GM19043 (cell line): ENCODE data around the gene GLI1.
A peak's percentile ranks its signal among the peaks of the same experiment; 100 is the strongest.
"Not testable (repeated sequence)": the region's sequence is repeated elsewhere in the genome, so short reads cannot be mapped to it uniquely, and the experiment has no call there.

Experiments
- ATAC-seq: cut with Tn5 transposase; IDR thresholded peaks from one replicate; pipeline ENCODE4 v1.9.1; 2021; ENCODE audit warnings: low read depth; ENCODE audit not compliant: unreplicated experiment

Gene GLI1

DNA sequence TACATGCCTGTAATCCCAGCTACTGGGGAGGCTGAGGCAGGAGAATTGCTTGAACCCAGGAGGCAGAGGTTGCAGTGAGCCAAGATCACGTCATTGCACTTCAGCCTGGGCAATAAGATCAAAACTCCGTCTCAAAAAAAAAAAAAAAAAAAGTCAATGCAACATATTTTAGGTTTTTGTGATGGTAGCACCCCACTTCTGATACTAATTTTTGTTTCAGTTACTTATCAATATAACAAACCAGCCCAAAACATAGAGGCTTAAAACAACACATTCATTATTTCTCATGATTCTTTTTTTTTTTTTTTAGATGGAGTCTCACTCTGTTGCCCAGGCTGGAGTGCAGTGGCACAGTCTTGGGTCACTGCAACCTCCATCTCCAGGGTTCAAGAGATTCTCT is 18.2 kb upstream of the GLI1 start:
- ATAC-seq, result not testable (repeated sequence)

DNA sequence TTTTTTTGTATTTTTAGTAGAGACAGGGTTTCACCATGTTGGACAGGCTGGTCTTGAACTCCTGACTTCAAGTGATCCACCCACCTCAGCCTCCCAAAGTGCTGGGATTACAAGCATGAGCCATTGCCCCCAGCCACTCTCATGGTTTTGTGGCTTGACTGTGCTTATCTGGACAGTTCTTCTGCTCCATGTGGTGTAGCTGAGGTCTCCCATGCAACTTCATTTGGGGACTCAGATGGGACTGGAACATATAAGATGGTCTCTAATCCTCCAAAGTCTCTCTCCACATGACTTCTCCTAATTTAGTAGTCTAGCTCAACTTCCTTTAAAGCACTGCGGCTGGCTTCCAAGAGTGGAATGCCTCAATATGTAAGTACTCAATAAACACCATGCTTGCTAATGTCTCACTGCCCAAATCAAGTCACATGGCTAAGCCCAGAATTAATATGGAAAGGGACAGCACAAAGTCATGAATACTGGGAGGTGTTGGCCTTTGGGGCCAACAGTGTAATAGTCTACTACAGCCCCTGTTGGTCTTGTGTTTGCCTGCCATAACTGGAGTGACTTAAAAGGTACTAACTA is 17.6 kb upstream of the GLI1 start:
- ATAC-seq, result no peak

DNA sequence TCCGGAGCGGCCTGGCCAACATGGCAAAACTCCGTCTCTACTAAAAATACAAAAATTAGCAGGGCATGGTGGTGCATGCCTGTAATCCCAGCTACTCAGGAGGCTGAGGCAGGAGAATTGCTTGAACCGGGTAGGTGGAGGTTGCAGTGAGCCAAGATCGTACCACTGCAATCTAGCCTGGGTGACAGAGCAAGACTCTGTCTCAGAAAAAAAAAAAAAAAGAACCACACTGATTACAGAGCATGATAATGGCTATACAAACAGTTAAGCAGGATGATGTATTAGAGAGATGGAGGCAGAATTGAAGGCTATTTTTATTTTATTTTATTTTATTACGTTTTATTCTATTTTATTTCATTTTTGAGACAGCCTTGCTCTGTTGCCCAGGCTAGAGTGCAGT is 15.2 kb upstream of the GLI1 start:
- ATAC-seq, result not testable (repeated sequence)

DNA sequence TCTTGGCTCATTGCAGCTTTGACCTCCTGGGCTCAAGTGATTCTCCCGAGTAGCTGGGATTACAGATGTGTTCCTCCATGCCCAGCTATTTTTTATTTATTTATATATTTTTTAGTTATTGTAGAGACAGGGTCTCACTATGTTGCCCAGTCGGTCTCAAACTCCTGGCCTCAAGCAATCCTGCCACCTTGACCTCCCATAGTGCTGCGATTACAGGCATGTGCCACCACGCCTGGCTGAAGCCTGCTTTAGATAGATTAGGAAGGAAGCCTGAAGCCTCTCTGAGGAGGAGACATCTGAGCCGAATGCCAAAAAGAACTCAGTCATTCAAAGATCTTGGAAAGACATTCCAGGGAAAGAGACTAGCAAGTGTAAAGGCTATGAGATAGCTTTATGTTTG is 14.8 kb upstream of the GLI1 start:
- no peak for ATAC-seq

DNA sequence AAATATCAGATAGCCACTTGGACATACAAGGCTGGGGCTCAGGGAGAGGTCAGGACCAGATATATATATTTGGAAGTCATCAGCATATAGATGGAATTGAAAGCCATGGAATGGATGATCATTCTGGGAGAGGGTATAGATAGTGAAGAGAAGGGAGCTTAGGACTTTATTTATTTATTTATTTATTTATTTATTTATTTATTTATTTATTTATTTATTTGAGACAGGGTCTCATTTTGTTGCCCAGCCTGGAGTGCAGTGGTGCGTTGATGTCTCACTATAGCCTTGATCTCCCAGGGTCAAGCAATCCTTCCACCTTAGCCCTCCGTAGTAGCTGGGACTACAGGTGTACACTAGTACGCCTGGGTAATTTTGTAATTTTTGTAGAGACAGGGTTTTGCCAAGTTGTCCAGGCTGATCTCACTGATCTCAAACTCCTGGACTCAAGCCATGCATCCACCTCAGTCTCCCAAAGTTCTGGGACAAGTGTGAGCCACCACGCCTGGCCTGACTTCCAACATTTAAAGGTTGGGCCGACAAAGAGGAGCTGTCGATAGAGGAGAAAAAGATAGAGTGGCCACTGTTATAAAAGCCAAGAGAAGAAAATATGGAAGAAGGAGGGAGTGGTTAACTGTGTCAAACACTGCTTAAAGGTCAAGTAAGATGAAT is 13.2 kb upstream of the GLI1 start:
- no peak for ATAC-seq

DNA sequence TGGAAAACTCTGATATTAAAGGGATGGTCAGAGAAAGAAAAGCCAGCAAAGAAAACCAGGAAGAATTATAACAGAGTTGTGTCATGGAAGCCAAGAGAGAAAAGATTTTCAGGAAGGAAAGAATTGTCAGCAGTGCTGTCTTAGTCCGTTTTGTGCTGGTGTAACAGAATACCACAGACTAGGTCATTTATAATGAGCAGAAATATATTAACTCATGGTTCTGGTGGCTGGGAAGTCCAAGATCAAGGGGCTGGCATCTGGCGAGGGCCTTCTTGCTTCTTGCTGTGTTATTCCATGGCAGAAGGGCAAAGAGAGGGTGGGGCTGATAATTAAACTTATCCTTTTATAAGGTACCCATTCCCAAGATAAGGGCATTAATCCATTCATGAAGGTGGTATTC is 10.9 kb upstream of the GLI1 start:
- ATAC-seq, result no peak

DNA sequence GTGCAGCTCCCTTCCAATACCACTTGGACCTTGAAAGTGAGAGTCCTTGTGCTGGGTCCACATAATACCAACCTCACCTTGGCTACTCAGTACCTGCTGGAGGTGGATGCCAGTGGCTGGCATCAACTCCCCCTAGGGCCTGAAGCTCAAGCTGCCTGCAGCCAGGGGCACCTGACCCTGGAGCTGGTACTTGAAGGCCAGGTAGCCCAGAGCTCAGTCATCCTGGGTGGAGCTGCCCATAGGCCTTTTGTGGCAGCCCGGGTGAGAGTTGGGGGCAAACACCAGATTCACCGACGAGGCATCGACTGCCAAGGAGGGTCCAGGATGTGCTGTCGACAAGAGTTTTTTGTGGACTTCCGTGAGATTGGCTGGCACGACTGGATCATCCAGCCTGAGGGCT is 10.2 kb upstream of the GLI1 start:
- ATAC-seq, result no peak

DNA sequence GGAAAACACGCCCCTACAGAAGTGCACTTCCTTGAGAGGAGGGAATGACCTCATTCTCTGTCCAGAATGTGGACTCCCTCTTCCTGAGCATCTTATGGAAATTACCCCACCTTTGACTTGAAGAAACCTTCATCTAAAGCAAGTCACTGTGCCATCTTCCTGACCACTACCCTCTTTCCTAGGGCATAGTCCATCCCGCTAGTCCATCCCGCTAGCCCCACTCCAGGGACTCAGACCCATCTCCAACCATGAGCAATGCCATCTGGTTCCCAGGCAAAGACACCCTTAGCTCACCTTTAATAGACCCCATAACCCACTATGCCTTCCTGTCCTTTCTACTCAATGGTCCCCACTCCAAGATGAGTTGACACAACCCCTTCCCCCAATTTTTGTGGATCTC is 9.5 kb upstream of the GLI1 start:
- ATAC-seq, result no peak

DNA sequence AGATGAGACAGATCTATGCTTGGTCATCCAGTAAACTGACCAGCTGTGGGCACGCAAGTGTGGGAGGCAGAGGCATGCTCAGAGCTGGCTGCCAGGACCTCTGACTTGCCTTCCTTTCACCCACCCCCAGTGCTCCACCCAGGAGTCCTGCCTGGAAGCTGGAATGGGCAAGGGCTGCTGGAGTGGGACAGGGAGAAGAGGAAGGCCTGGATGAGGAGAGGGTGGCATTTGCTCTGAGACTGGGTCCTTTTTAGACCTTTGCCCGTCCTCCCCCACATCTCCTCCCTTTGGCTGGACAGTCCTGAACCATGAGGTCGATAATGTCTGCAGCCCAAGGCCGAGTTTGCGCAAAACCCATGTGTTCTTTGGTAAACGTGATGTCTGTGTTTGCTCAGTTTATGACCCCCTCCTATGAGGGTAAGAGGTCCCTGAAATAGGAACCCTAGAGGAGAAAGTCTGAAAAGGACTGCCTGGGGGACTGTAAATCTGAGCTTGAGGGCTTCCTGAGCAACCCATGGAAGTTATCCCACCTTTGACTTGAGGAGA is 8.3 kb upstream of the GLI1 start:
- no peak for ATAC-seq

DNA sequence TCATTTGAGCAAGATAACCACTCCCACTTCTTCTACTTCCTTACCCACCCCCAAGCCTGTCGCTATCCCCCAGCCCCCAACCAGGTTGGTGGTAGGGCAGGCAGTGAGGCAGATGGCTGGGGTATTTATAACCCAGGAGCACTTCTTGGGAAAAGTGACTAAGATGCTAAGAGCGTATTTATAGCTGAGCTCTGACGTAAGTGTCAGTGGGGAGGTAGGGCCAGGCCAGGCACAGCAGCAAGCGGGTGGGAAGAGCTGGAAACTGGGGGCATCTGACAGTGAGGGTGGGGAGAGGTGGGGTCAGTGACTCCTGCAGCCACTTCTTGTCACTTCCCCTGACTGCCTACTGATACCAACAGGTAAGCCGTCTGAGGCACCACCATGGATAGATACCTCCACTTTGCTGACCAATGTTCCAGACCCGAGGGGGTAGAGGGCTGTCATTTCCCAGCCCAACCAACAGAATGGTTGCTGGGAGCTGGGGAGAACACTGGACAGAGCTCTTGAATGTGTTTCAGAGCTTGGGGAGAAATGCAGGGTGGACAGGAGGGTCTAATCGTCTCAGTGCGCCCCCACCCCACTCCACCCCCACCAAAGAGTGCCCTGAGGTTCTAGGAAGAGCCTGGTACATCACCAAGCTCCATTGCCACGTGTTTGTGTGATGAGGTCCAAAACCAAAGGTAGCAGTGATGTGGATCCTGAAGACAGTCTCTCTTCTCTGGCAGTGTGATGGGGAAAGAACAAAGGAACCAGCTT is 7.2 kb upstream of the GLI1 start:
- ATAC-seq, result no peak

DNA sequence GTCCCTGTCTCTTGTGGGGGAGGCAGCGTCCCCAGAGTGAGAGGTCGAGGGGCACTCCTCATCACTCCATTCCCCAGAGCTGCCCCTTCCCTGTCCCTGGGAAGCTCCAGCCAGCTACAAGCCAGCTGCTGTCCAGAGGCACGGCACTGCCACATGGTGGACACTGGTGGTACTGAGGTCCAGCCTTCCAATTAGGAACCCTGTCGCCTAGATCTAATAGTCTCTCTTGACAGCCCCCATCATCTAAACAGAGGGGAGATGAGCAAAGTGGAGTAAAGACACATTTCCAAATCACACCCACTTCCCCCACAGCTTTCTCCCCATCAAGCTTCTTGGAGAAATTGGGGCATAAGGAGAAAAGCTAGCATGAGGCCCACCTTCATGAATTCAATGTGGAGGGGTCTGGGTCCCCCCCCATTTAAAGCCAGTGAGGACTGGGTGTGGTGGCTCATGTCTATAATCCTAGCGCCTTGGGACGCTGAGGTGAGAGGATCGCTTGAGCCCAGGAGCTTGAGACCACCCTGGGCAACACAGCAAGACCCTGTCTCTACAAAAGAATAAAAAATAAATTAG is 6.6 kb upstream of the GLI1 start:
- no peak for ATAC-seq

DNA sequence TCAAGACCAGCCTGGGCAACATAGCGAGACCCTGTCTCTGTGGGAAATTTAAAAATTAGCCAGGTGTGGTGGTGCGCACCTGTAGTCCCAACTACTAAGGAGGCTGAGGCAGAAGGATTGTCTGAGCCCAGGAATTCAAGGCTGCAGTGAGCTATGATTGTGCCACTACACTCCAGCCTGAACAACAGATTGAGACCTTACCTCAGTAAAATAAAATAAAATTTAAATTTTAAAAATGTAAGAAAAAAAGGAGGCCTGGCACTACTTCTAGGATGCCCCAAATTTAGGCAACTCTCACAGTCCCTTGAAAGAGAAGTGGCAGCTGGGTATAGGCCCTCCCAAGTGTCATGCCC is 5.4 kb upstream of the GLI1 start:
- ATAC-seq, result no peak

DNA sequence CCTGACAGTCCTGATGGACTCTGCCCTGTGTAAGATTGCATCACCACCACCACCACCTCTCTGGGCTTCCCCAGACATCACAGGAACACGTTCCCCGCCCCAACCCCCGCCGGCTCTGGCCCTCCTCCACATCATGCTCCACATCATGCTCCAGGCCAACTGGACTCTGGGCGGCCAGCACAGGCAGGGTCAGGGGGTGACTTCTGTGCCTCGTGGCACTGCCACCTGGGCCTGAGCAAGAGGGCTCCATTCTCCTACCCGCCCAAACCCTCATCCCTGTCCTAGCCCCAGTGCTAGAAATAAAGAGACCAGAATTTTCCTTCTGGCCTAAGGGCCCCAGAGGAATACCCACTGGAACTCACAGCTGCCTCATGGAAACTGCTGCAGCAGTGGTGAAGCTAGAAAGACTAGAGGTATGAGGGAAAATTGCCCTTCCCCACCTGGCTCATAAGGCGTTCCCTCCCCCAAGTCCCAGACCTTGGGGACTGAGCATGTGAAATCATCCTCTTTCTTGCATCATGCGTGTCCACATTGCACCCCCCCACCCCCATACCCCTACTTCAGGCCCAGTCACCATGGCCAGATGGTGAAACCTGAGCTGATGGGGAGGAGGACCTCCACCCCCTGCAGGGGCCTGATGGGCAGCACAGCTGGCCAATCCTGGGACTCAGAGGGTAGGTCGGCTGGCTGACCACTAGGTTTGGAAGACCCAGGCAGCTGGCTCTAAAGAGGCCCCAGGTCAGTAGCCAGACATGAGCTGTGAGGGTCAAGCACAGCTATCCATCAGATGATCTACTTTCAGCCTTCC is 4.8 kb upstream of the GLI1 start, which contains the start of gene INHBE:
Gene INHBE (plus strand): TSS at position 742 of the 808 bp plus-strand sequence. CDS start 230 bp downstream, outside the sequence.
- no peak for ATAC-seq

DNA sequence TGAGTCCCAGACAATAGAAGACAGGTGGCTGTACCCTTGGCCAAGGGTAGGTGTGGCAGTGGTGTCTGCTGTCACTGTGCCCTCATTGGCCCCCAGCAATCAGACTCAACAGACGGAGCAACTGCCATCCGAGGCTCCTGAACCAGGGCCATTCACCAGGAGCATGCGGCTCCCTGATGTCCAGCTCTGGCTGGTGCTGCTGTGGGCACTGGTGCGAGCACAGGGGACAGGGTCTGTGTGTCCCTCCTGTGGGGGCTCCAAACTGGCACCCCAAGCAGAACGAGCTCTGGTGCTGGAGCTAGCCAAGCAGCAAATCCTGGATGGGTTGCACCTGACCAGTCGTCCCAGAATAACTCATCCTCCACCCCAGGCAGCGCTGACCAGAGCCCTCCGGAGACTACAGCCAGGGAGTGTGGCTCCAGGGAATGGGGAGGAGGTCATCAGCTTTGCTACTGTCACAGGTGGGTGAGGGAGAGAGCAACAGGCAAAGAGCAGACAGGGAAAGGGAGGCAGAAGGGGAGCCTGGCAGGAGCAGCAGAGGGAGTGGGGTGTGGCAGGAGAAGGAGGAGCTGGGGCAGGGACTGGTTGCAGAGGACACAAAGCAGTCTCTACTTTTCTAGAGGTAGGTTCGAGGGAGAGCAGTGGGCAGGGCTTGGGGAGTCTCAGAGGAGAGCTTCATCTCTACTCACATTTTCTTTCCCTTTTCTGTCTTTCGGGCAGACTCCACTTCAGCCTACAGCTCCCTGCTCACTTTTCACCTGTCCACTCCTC is 4.0 kb upstream of the GLI1 start:
- ATAC-seq, result no peak

DNA sequence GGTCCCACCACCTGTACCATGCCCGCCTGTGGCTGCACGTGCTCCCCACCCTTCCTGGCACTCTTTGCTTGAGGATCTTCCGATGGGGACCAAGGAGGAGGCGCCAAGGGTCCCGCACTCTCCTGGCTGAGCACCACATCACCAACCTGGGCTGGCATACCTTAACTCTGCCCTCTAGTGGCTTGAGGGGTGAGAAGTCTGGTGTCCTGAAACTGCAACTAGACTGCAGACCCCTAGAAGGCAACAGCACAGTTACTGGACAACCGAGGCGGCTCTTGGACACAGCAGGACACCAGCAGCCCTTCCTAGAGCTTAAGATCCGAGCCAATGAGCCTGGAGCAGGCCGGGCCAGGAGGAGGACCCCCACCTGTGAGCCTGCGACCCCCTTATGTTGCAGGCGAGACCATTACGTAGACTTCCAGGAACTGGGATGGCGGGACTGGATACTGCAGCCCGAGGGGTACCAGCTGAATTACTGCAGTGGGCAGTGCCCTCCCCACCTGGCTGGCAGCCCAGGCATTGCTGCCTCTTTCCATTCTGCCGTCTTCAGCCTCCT is 3.4 kb upstream of the GLI1 start:
- ATAC-seq, result no peak

DNA sequence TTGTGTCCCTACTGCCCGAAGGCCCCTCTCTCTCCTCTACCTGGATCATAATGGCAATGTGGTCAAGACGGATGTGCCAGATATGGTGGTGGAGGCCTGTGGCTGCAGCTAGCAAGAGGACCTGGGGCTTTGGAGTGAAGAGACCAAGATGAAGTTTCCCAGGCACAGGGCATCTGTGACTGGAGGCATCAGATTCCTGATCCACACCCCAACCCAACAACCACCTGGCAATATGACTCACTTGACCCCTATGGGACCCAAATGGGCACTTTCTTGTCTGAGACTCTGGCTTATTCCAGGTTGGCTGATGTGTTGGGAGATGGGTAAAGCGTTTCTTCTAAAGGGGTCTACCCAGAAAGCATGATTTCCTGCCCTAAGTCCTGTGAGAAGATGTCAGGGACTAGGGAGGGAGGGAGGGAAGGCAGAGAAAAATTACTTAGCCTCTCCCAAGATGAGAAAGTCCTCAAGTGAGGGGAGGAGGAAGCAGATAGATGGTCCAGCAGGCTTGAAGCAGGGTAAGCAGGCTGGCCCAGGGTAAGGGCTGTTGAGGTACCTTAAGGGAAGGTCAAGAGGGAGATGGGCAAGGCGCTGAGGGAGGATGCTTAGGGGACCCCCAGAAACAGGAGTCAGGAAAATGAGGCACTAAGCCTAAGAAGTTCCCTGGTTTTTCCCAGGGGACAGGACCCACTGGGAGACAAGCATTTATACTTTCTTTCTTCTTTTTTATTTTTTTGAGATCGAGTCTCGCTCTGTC is 2.7 kb upstream of the GLI1 start:
- ATAC-seq, result no peak

DNA sequence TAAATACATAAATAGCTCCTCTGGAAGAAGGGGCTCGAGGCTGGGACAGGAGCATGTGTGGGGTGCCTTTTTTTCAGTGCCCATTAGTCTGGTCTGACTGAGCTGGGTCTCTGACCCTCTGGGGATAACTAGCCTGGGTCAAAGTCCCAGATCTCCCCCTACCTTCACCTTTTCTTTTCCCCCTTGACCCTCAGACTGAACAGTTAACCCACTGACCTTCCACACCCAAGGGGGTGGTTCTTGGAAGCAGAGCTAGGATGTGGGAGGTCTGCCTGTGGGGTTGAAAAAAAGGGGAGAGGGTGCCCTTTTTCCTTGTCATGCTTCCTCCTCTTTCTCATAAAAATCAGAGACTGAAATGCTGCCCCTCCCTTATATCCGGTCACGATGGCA is 925 bp upstream of the GLI1 start:
- no peak for ATAC-seq

DNA sequence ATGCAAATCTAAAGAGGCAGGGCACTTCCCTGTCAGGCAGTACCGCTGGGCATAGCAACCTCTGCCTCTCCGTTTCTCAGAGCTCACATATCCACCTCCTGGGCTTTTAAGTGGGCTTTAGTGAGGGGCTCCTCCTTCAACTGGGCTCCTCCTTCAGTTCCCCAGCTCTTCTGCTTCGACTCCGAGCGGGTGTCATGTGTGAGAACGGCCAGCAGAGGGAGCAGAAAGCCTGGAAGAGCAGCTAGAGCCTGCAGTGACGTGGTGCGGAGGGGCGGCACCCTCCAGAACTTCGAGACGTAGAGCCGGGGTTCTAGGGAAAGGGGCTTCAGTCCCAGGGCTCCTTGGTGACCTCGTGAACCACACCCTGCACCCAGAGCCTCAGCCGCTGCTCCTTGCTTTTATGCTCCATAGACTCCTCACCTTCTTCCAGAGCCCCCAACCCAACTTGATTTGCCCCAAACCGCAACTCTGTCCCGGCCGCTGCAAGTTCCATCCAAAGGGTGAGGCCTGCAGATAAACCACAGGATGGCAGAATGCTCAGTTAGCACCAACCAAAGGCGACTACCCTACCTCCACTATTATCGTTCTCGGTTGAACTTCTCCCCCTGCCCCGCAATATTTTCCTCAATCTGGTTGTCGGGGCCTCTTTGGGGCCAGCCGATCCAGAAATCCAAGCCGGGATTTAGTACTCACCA is 383 bp upstream of the GLI1 start:
- peak; percentile 49 for ATAC-seq
